NB4 (cell line): ENCODE data around the gene SNTG2.

ENCODE experiments used
- DNase-seq: peaks from one replicate; pipeline ENCODE4 v3.0.0; 2010; ENCODE audit warnings: low read depth
- H3K4me3 ChIP-seq: one replicate; pipeline ENCODE4 v1.5.1; 2011; ENCODE audit warnings: mild to moderate bottlenecking, low read depth, low read length, moderate library complexity
- CTCF ChIP-seq: IDR thresholded peaks from one replicate; pipeline ENCODE4 v1.5.1; 2012; ENCODE audit warnings: low read depth, low read length
- MYC ChIP-seq: IDR thresholded peaks from 2 replicates; pipeline ENCODE4 v1.6.1; 2011; ENCODE audit warnings: low read depth, low read length
- POLR2A ChIP-seq: IDR thresholded peaks from 2 replicates; pipeline ENCODE4 v1.6.1; 2011; ENCODE audit warnings: mild to moderate bottlenecking; ENCODE audit not compliant: insufficient read length; ENCODE audit errors: extremely low read depth
- TF ChIP-seq, protein P1 (sequence below): IDR thresholded peaks from 2 replicates; pipeline ENCODE4 v1.6.1; 2011; ENCODE audit warnings: low read depth, low read length

SNTG2 gene

DNA sequence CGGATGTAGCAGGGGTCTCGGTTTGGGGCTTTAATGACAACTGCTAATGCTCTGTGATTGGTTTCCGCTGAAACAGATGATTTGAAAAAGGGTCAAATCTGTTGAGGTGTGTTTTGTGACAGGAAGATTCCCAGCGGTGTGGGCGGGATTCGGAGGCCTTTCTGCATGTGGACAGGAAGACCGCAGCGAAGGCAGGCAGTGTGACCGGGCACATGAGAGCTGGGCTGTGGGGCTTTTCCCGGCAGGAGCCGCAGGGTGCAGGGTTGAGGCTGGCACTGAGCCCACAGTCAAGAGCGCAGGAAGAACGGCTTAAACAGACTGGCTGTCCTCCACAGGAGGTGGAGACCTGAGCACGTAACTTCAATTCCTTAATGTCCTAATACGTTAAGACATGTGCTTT is 282.6 kb downstream of the SNTG2 start:
- DNase-seq: no peak
- H3K4me3 ChIP-seq: no peak overlapping the region
- TF ChIP-seq POLR2A (no peak), MYC (no peak)

DNA sequence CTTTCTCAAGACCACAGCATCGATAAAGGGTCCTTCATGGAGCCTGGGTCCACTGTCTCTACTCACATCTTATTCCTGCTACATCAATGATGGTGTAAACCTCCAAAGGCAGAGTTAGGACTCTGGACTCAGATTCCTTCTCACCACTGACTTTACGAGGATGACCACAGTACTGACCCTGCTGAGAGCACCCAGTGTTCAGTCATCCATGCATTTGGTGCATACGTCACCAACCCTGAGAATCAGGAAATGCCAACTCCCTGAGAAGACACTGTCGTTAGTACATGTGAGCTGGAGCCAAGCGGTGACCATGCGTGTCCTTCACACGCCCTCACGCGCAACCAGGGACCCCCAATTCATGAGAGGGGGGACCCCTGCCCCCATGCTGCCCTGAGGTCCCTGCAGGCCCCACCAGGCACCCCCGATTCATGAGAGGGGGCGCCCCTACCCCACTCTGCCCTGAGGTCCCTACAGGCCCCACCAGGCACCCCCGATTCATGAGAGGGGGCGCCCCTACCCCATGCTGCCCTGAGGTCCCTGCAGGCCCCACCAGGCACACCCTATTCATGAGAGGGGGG is 284.2 kb downstream of the SNTG2 start:
- TF ChIP-seq MYC (no peak), CTCF (no peak), POLR2A (no peak)
- TF ChIP-seq, protein P1, sequence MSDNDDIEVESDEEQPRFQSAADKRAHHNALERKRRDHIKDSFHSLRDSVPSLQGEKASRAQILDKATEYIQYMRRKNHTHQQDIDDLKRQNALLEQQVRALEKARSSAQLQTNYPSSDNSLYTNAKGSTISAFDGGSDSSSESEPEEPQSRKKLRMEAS: no peak
- no peak overlapping the region for H3K4me3 ChIP-seq
- no peak for DNase-seq

DNA sequence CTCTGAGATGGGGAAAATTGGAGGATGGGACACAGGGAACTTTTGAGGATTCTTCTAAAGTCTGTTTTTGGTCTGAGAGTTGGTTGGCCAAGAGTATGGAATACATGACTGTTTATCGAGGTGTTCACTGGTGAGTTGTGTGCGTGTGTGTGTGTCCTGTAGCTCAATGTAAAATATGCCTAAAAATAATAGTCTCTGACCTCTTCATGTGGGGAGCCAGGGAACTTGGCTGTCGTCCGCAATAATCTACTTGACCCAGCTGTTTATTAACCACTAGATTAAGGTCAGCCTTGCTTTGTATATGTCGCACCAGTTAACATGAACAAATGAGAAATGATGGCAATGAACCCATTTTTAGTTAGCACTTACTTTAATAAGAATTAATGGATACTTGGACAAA is 285.2 kb downstream of the SNTG2 start:
- no peak for TF ChIP-seq CTCF
- TF ChIP-seq, protein P1: no peak
- no peak for TF ChIP-seq MYC
- no peak for TF ChIP-seq POLR2A
- no peak for DNase-seq
- no peak overlapping the region for H3K4me3 ChIP-seq

DNA sequence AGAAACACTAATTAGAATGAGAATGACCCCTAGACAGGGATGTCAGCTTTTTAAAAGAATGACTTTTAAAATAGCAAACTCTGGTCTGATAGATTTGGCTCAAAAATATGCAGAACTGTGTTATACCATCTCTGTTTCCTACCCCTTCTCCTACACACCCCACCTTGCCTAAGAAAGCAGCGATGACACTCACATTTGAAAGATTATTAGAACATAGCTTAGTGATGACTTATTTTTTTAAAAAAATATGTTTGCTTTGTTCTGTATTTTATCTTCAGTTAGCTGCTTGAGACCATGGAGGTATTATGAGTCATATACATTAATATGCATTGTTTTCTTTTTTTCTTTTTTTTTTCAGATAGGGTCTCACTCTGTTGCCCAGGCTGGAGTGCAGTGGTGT is 286.0 kb downstream of the SNTG2 start:
- H3K4me3 ChIP-seq: no peak overlapping the region
- DNase-seq: no peak
- TF ChIP-seq, protein P1: no peak
- TF ChIP-seq CTCF: no peak
- TF ChIP-seq MYC: no peak
- TF ChIP-seq POLR2A: no peak

- TF ChIP-seq MYC: no peak
- TF ChIP-seq CTCF: no peak
- TF ChIP-seq, protein P1: no peak
- TF ChIP-seq POLR2A: no peak
- DNase-seq: no peak
Measured at GRCh38 chr2:1237783-1238182, 287.1 kb downstream of the SNTG2 start.

GRCh38 chr2:1238598-1239138 is 288.0 kb downstream of the SNTG2 start:
- DNase-seq: no peak
- TF ChIP-seq, protein P1: no peak
- no peak for TF ChIP-seq MYC
- no peak for TF ChIP-seq POLR2A
- TF ChIP-seq CTCF: no peak
- H3K4me3 ChIP-seq: no peak overlapping the region

More at GRCh38 chr2:1237783-1238182, 287.1 kb downstream of the SNTG2 start:
- H3K4me3 ChIP-seq: no peak overlapping the region
